ENCODE results near the gene TRAF3IP3.
"Not testable (repeated sequence)": the region's sequence is repeated elsewhere in the genome, so short reads cannot be mapped to it uniquely, and the experiment has no call there.

The TRAF3IP3 gene

DNA sequence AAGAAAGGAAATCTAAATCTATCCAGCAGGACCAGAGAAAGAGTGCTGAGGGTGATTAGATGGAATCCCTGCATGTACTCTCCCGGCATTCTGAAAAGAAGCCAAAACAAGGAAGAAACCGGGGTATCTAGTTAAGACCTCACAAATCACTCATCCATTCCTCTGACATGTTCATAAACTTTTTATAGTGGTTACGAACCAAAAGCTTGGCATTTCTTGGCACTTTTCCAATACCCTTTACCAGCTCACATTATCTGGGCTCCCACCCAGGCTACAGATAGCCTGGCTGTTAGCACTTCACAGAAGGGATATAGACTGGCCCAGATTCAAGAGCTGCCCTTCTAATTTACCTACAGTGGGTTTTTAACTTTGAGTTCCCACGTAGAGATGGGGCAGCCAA is 30.3 kb downstream of the TRAF3IP3 start:
- H3K4me3 ChIP-seq (replicated peaks; ENCODE audit: low read depth, low read length) = no peak overlapping the region
- DNase-seq (ENCODE audit: extremely low read depth, low read depth) = no peak
- TF ChIP-seq, protein P1, sequence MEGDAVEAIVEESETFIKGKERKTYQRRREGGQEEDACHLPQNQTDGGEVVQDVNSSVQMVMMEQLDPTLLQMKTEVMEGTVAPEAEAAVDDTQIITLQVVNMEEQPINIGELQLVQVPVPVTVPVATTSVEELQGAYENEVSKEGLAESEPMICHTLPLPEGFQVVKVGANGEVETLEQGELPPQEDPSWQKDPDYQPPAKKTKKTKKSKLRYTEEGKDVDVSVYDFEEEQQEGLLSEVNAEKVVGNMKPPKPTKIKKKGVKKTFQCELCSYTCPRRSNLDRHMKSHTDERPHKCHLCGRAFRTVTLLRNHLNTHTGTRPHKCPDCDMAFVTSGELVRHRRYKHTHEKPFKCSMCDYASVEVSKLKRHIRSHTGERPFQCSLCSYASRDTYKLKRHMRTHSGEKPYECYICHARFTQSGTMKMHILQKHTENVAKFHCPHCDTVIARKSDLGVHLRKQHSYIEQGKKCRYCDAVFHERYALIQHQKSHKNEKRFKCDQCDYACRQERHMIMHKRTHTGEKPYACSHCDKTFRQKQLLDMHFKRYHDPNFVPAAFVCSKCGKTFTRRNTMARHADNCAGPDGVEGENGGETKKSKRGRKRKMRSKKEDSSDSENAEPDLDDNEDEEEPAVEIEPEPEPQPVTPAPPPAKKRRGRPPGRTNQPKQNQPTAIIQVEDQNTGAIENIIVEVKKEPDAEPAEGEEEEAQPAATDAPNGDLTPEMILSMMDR (IDR thresholded peaks at IDR 0.05; ENCODE audit: low read depth, low read length, missing control alignments) = no peak

- TF ChIP-seq, protein P1 (IDR thresholded peaks at IDR 0.05; ENCODE audit: low read depth, low read length, missing control alignments) = no peak
- H3K4me3 ChIP-seq (replicated peaks; ENCODE audit: low read depth, low read length) = no peak overlapping the region
- no peak for DNase-seq (ENCODE audit: extremely low read depth, low read depth)
Measured at GRCh38 chr1:209787551-209787950, 31.7 kb downstream of the TRAF3IP3 start.

GRCh38 chr1:209789245-209789644 is 33.4 kb downstream of the TRAF3IP3 start:
- TF ChIP-seq, protein P1 (IDR thresholded peaks at IDR 0.05; ENCODE audit: low read depth, low read length, missing control alignments) = no peak
- no peak for DNase-seq (ENCODE audit: extremely low read depth, low read depth)
- no peak overlapping the region for H3K4me3 ChIP-seq (replicated peaks; ENCODE audit: low read depth, low read length)

DNA sequence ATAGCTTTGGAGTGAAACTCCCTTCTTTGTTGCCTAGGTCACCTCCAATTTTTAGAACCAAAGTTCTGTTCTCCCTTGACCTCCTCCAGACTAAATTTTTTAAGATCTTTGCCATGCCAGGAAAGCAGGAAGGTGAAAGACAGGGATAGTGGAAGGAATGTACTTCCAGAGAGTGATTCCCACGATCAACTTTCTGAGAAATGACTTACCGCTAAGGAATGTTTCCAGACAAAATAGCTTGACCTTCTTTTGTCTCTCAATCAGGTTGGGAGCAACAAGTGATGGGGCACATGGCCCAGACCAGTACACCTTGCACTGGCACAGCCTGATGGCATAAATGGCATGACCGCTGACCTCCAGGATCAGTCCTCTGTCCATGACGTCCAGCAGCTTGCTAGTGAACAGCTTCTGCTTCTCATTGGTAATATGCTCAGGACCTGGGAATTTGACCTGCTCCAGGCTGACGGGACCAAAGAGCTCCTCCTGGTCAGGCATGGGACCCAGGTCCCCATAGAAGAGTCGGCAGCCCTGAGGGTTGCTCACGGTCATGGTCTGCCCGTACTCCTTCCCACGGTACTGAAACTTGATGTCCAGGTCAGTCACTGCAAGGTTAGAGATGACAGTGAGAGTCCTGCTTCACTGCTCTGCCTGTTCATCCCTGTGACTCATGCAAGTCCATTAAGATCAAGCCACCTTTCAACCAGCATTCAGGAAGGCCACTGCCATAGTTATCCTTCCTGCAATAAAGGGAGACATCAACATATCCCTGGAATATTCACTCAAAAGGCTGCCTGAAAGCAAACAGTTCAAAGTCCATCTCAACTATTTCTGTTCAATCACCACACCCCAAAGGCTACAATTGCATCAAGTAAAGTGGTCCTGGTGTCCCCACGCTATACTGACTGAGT is 34.7 kb downstream of the TRAF3IP3 start:
- DNase-seq (ENCODE audit: extremely low read depth, low read depth) = no peak
- TF ChIP-seq, protein P1 (IDR thresholded peaks at IDR 0.05; ENCODE audit: low read depth, low read length, missing control alignments) = no peak
- no peak overlapping the region for H3K4me3 ChIP-seq (replicated peaks; ENCODE audit: low read depth, low read length)

- TF ChIP-seq, protein P1 (IDR thresholded peaks at IDR 0.05; ENCODE audit: low read depth, low read length, missing control alignments) = no peak
- no peak overlapping the region for H3K4me3 ChIP-seq (replicated peaks; ENCODE audit: low read depth, low read length)
- DNase-seq (ENCODE audit: extremely low read depth, low read depth) = no peak
Measured at GRCh38 chr1:209791920-209792319, 36.1 kb downstream of the TRAF3IP3 start.

DNA sequence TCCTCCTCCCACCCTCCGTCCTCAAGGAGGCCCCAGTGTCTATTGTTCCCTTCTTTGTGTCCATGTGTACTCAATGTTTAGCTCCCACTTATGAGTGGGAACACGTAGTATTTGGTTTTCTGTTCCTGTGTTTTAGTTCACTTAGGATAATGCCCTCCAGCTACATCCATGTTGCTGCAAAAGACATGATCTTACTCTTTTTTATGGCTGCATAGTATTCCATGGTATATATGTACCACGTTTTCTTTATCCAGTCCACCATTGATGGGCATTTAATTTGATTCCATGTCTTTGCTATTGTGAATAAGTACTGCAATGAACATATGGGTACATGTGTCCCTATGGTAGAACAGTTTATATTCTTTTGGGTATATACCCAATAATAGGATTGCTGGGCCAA is 37.9 kb downstream of the TRAF3IP3 start:
- H3K4me3 ChIP-seq (replicated peaks; ENCODE audit: low read depth, low read length); DNase-seq (ENCODE audit: extremely low read depth, low read depth): not testable (repeated sequence)

GRCh38 chr1:209797978-209798639 is 42.3 kb downstream of the TRAF3IP3 start:
- TF ChIP-seq, protein P1 (IDR thresholded peaks at IDR 0.05; ENCODE audit: low read depth, low read length, missing control alignments) = peak; percentile 9
- DNase-seq (ENCODE audit: extremely low read depth, low read depth) = no peak
- no peak overlapping the region for H3K4me3 ChIP-seq (replicated peaks; ENCODE audit: low read depth, low read length)

Measured in HFF-Myc (cell line).